ENCODE results near the gene ISCU. TPM values are rescaled to one million over a fixed set of nuclear protein-coding genes. Genes with fewer than 3 reads are reported as not detected.
A peak's percentile ranks its signal among the peaks of the same experiment; 100 is the strongest.
"Not testable (repeated sequence)": the region's sequence is repeated elsewhere in the genome, so short reads cannot be mapped to it uniquely, and the experiment has no call there.

The ISCU gene
- total RNA-seq, 1 experiment from 2014 or later: 163 TPM

DNA sequence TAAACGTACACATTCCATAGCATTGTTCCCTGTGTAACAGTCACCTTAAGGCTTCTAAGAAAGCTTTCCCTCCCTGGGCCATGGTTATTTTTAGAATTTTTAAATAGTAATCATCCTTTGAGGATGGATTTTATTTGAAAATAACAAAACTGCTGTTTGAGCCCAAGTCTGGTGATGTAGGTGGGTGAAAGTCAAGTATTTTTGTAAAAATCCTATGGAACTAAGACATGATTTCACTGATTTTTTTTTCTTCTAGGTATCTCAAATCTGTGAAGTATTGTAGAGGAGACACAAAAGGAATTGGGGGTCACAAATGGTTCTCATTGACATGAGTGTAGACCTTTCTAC, 1.4 kb downstream of the ISCU start:
- in situ Hi-C loops (cut with HindIII; ENCODE audit: low pct_unique_long_range_greater_than_20kb, low sequenced_read_pairs): no loop called here

DNA sequence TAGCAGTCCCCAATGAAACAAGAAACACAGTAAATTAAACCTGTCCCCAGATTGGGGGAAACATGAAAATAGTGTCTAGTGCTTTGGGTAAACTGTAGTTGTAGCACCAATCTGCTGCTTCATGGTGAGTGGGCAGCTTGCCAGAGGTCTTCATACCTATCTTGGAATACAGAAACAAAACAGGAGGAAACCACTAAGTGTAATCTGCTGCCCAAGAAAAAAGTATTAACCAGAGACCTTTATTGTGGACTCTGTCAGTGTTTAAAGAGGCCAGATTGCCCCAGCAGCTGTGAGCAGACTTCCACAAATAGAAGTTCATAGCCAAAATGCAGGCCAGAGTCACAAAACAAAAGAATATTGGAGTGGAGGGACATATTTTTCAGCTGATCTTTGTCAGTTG, 2.3 kb downstream of the ISCU start:
- in situ Hi-C loops (cut with HindIII; ENCODE audit: low pct_unique_long_range_greater_than_20kb, low sequenced_read_pairs): no loop called here
- DNase-seq (ENCODE audit: low read depth, low spot score): no peak

More for the DNA sequence above, 1.4 kb downstream of the ISCU start:
- no peak for DNase-seq (ENCODE audit: low read depth, low spot score)

DNA sequence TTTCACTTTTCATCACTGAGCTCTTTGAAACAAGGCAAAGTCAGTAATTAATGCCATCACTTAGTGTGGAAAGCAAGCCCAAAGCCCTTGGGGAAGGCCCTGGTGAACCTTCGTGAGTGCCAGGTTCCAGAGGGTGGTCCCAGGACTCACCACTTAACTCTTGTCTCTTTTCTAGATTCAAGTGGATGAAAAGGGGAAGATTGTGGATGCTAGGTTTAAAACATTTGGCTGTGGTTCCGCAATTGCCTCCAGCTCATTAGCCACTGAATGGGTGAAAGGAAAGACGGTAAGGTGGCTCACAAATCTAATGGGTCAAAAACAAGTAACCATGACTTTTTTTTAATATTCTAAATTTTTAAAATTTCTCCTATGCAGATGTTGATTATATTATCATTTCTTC, 2.8 kb downstream of the ISCU start:
- DNase-seq (ENCODE audit: low read depth, low spot score): no peak
- in situ Hi-C loops (cut with HindIII; ENCODE audit: low pct_unique_long_range_greater_than_20kb, low sequenced_read_pairs): no loop called here

DNA sequence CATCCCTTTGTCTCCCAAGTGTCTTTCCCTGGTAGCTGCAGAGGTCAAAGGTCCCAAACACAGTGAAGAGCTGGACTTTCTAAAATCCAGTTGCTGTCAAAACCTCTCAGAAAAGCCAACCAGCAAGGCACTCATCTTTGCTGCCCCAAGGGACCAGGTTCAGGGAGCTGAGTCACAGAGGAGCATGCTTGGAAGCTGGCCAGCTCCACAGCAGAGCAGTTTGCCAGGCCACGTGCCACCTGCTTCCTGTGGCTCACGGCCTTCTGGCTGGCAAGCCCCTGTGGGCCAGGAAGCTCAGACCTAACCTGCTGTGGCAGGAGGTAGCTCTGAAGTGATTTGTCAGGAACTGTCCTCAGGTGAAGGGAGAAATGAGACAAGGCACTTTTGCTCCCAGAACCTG, 3.6 kb downstream of the ISCU start:
- peak; percentile 87 for DNase-seq (ENCODE audit: low read depth, low spot score)
- in situ Hi-C loops (cut with HindIII; ENCODE audit: low pct_unique_long_range_greater_than_20kb, low sequenced_read_pairs): no loop called here

GRCh38 chr12:108566452-108566851, 4.1 kb downstream of the ISCU start:
- DNase-seq (ENCODE audit: low read depth, low spot score): no peak
- in situ Hi-C loops (cut with HindIII; ENCODE audit: low pct_unique_long_range_greater_than_20kb, low sequenced_read_pairs): no loop called here

- in situ Hi-C loops (cut with HindIII; ENCODE audit: low pct_unique_long_range_greater_than_20kb, low sequenced_read_pairs): no loop called here
- DNase-seq (ENCODE audit: low read depth, low spot score): no peak
Observed at GRCh38 chr12:108567406-108568337, 5.3 kb downstream of the ISCU start.

GRCh38 chr12:108568338-108569154, 6.2 kb downstream of the ISCU start:
- DNase-seq (ENCODE audit: low read depth, low spot score): no peak
- in situ Hi-C loops (cut with HindIII; ENCODE audit: low pct_unique_long_range_greater_than_20kb, low sequenced_read_pairs): no loop called here

DNA sequence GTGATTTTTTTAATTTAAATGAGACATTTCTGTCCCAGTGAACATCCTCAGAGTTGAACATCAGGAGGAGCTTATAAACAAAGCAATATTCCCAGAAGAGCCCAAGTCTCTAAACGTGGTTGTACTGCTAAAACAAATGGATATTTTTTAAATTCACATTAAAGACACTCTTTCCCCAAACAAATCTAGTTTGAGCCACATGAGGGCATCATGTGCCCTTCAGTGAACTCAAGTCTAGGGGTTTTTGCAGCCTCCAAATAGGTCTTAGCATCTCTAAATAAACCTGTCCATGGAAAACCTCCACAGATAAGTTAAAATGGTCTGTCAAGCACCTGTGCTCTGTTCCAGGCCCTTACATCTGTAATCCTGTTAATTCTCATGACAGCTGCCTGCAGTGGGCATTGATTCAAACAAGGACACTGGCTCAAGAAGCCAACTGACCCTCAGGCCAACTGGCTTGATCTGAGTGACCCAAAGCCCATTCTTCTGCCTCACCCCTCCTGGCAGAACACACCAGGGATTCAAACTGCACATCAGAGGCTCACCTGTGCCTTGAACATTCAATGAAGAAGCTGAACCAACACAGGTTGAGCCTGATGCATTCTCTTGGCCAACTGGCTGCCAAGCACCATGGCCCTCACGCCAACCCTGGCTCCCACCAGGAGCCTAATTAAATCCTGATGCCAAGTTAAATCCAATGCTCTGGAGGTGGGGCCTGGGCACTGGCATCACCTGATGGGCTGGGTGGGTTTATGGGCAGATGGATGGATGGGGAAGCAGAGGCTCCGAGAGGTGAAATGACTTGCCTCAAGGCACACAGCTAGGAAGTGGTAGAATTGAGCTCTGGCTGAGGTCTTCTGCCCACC, 8.6 kb downstream of the ISCU start:
- peak; percentile 57 for DNase-seq (ENCODE audit: low read depth, low spot score)
- in situ Hi-C loops (cut with HindIII; ENCODE audit: low pct_unique_long_range_greater_than_20kb, low sequenced_read_pairs): no loop called here

DNA sequence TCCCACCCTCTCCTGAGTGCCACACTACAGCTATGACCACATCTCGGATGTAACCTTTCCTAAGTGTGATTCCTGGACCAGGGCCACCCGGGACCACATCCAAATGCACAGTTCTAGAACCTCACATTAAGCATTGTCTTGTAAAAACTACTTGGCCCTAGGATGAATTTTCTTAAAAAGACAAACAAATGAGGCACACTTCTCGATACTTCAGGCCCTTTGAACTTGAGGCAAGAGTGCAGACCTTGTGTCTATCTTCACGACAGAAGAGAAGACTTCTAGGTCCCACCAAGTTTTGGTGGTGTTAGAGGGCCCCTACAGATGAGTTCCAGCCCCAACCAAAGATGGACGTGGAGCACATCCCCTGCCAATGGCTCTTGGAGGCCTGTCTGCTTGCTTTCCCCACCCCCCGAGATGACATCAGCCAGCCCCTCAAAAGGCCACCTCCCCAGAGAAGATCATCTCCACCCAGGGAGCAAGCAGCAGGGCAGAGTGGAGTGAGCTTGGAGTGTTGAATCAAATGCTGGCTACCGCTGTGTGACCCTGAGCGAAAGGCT, 9.3 kb downstream of the ISCU start:
- no peak for DNase-seq (ENCODE audit: low read depth, low spot score)
- in situ Hi-C loops (cut with HindIII; ENCODE audit: low pct_unique_long_range_greater_than_20kb, low sequenced_read_pairs): no loop called here

GRCh38 chr12:108572166-108572790, 9.9 kb downstream of the ISCU start:
- in situ Hi-C loops (cut with HindIII; ENCODE audit: low pct_unique_long_range_greater_than_20kb, low sequenced_read_pairs): no loop called here
- no peak for DNase-seq (ENCODE audit: low read depth, low spot score)

GRCh38 chr12:108573317-108573716, 10.9 kb downstream of the ISCU start:
- DNase-seq (ENCODE audit: low read depth, low spot score): no peak

GRCh38 chr12:108574276-108574675, 11.9 kb downstream of the ISCU start:
- DNase-seq (ENCODE audit: low read depth, low spot score); in situ Hi-C loops (cut with HindIII; ENCODE audit: low pct_unique_long_range_greater_than_20kb, low sequenced_read_pairs): not testable (repeated sequence)

More at GRCh38 chr12:108573317-108573716, 10.9 kb downstream of the ISCU start:
- in situ Hi-C loops (cut with HindIII; ENCODE audit: low pct_unique_long_range_greater_than_20kb, low sequenced_read_pairs): no loop called here

DNA sequence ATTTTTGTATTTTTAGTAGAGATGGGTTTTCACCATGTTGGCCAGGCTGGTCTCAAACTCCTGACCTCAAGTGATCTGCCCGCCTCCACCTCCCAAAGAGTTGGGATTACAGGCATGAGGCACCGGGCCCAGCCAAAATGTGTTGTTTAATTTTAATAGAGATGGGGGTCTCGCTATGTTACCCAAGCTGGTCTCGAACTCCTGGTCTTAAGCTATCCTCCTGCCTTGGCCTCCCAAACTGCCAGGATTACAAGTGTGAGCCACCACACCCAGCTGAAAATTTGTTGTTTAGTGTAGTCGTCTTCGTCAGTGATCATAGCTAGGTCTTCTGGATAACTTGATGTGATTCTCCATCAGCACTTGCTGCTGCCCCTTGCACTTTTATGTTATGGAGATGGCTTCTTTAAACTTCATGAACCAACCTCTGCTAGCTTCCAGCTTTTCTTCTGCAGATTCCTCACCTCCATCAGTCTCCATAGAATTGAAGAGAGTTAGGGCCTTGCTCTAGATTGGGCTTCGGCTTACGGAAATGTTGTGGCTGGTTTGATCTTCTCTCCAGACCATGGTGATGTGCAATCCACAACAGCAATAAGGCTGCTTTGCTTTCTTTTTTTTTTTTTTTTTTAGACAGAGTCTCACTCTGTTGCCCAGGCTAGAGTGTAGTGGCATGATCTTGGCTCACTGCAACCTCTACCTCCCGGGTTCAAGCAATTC, 13.0 kb downstream of the ISCU start:
- no peak for DNase-seq (ENCODE audit: low read depth, low spot score)
- in situ Hi-C loops (cut with HindIII; ENCODE audit: low pct_unique_long_range_greater_than_20kb, low sequenced_read_pairs): no loop called here

GRCh38 chr12:108576660-108577234, 14.4 kb downstream of the ISCU start:
- DNase-seq (ENCODE audit: low read depth, low spot score): no peak
- in situ Hi-C loops (cut with HindIII; ENCODE audit: low pct_unique_long_range_greater_than_20kb, low sequenced_read_pairs): no loop called here

DNA sequence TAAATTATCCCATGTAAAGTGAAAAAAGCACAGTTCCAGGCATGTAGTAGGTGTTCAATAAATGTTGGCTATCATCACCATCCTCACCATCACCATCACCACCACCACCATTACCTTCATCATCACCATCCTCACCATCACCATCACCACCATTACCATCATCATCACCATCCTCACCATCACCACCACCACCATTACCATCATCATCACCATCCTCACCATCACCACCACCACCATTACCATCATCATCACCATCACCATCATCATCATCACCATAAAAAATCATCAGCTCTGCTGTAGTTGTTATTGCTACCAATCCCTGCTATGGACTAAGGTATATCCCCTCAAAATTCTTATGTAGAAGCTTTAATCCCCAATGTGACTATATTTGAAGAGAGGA, 15.1 kb downstream of the ISCU start:
- no peak for DNase-seq (ENCODE audit: low read depth, low spot score)
- in situ Hi-C loops (cut with HindIII; ENCODE audit: low pct_unique_long_range_greater_than_20kb, low sequenced_read_pairs): no loop called here

- no peak for DNase-seq (ENCODE audit: low read depth, low spot score)
- in situ Hi-C loops (cut with HindIII; ENCODE audit: low pct_unique_long_range_greater_than_20kb, low sequenced_read_pairs): no loop called here
Observed at GRCh38 chr12:108578264-108578663, 15.9 kb downstream of the ISCU start.

All from SK-MEL-5 (cell line).